ENCODE data around the gene TARS1.

DNA sequence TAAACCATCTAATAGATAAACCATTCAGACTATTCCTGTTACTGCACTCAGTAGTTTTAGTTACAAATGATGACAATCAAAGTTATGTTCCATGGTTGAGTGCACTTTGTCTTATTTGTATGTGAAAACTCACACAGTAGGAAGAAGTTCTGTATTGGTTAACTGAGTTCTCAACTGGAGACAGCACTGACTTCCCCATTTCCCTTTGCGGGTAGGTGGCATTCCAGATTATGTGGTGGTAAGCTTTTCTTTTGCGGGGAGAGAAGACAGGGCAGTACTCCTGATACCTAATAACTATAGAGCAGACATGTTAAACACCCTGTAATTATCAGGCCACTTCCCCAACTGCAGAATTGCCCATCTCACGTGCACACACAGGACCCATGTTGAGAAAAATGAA lies 24.4 kb downstream of the TARS1 start:
- TF ChIP-seq, protein P1, sequence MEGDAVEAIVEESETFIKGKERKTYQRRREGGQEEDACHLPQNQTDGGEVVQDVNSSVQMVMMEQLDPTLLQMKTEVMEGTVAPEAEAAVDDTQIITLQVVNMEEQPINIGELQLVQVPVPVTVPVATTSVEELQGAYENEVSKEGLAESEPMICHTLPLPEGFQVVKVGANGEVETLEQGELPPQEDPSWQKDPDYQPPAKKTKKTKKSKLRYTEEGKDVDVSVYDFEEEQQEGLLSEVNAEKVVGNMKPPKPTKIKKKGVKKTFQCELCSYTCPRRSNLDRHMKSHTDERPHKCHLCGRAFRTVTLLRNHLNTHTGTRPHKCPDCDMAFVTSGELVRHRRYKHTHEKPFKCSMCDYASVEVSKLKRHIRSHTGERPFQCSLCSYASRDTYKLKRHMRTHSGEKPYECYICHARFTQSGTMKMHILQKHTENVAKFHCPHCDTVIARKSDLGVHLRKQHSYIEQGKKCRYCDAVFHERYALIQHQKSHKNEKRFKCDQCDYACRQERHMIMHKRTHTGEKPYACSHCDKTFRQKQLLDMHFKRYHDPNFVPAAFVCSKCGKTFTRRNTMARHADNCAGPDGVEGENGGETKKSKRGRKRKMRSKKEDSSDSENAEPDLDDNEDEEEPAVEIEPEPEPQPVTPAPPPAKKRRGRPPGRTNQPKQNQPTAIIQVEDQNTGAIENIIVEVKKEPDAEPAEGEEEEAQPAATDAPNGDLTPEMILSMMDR (IDR thresholded peaks at IDR 0.05; ENCODE audit: poor library complexity, severe bottlenecking) = no peak
- TF ChIP-seq EP300 (conservative IDR thresholded peaks at IDR 0.05; ENCODE audit: poor library complexity, severe bottlenecking) (no peak), POLR2AphosphoS5 (IDR thresholded peaks at IDR 0.05) (no peak), SMC3 (conservative IDR thresholded peaks at IDR 0.05; ENCODE audit: poor library complexity) (no peak), RAD21 (conservative IDR thresholded peaks at IDR 0.05) (no peak), EZH2 (IDR thresholded peaks at IDR 0.05; ENCODE audit: borderline replicate concordance, insufficient read depth, low read length, poor library complexity, severe bottlenecking) (no peak), MXI1 (conservative IDR thresholded peaks at IDR 0.05; ENCODE audit: poor library complexity, severe bottlenecking) (no peak)
- TF ChIP-seq, protein P2, sequence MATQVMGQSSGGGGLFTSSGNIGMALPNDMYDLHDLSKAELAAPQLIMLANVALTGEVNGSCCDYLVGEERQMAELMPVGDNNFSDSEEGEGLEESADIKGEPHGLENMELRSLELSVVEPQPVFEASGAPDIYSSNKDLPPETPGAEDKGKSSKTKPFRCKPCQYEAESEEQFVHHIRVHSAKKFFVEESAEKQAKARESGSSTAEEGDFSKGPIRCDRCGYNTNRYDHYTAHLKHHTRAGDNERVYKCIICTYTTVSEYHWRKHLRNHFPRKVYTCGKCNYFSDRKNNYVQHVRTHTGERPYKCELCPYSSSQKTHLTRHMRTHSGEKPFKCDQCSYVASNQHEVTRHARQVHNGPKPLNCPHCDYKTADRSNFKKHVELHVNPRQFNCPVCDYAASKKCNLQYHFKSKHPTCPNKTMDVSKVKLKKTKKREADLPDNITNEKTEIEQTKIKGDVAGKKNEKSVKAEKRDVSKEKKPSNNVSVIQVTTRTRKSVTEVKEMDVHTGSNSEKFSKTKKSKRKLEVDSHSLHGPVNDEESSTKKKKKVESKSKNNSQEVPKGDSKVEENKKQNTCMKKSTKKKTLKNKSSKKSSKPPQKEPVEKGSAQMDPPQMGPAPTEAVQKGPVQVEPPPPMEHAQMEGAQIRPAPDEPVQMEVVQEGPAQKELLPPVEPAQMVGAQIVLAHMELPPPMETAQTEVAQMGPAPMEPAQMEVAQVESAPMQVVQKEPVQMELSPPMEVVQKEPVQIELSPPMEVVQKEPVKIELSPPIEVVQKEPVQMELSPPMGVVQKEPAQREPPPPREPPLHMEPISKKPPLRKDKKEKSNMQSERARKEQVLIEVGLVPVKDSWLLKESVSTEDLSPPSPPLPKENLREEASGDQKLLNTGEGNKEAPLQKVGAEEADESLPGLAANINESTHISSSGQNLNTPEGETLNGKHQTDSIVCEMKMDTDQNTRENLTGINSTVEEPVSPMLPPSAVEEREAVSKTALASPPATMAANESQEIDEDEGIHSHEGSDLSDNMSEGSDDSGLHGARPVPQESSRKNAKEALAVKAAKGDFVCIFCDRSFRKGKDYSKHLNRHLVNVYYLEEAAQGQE (IDR thresholded peaks at IDR 0.05; ENCODE audit: borderline replicate concordance) = no peak

Measured in neural cell (in vitro differentiated cells).